Measurements from ENCODE around the gene COBL.

GRCh38 chr7:51151455-51151854 lies 165.2 kb downstream of the COBL start:
- no peak for TF ChIP-seq CTCF (IDR thresholded peaks at IDR 0.05)
- no peak for TF ChIP-seq POLR2A (IDR thresholded peaks at IDR 0.05)
